B cell (primary cell): ENCODE results near the gene EPB41. TPM values are rescaled to one million over a fixed set of nuclear protein-coding genes. Genes with fewer than 3 reads are reported as not detected.
A peak's percentile ranks its signal among the peaks of the same experiment; 100 is the strongest.

ENCODE experiments used
- ATAC-seq: fragments of 200-7000 bp; cut with Tn5 transposase; one replicate; pipeline ENCODE4 v1.10.0; 2021; ENCODE audit warnings: low read depth, mild to moderate bottlenecking, moderate number of reproducible peaks, moderate library complexity
- CTCF ChIA-PET: fragments of 350-600 bp; sonication (Branson Sonifier 250); formaldehyde crosslinking; loops from one replicate; lab custom pipeline; 2021; ENCODE audit warnings: antibody characterized with exemption, inconsistent platforms; lab: Charles Lee
- POLR2A ChIA-PET: fragments of 350-600 bp; sonication (Branson Sonifier 250); formaldehyde crosslinking; loops from one replicate; lab custom pipeline; 2021; ENCODE audit warnings: antibody characterized with exemption; lab: Charles Lee
- DNase-seq: peaks from one replicate; pipeline ENCODE4 v3.0.0; 2013
- H2AFZ ChIP-seq: 2 replicates; pipeline ENCODE4 v1.6.1; 2012; ENCODE audit warnings: mild to moderate bottlenecking, low read depth, low read length; ENCODE audit not compliant: insufficient read depth, poor library complexity, severe bottlenecking
- H3K27ac ChIP-seq, 2 donors: 1 replicate in 1 of 2; 2 replicates in 1 of 2; pipeline ENCODE4 v1.5.1; 2012 to 2013; ENCODE audit warnings: low read length in 2 of 2, mild to moderate bottlenecking in 2 of 2, moderate library complexity in 1 of 2
- H3K27me3 ChIP-seq, 4 experiments: fragments of 200-600 bp in 1 of 4; sonication (generic) in 1 of 4; replicated peaks in 1 of 4; 1 replicate in 2 of 4; 2 replicates in 2 of 4; pipeline versions ENCODE4 v1.6.1 to v1.7.0; 2013 to 2016; ENCODE audit warnings: low read length in 3 of 4, mild to moderate bottlenecking in 2 of 4, mixed read lengths in 1 of 4, moderate library complexity in 1 of 4; ENCODE audit not compliant: insufficient read depth in 4 of 4, control insufficient read depth in 3 of 4; ENCODE audit errors: control extremely low read depth in 1 of 4
- H3K36me3 ChIP-seq, 2 experiments: replicated peaks in 1 of 2; 1 replicate in 1 of 2; 2 replicates in 1 of 2; pipeline versions ENCODE4 v1.6.1 to v1.7.1; 2013; ENCODE audit warnings: low read length in 1 of 2; ENCODE audit not compliant: insufficient read depth in 2 of 2, control insufficient read depth in 1 of 2; ENCODE audit errors: control extremely low read depth in 1 of 2, extremely low read depth in 1 of 2
- H3K4me1 ChIP-seq, 2 donors: fragments of 200-600 bp in 1 of 2; sonication (generic) in 1 of 2; 1 replicate in 1 of 2; 2 replicates in 1 of 2; pipeline versions ENCODE4 v1.5.1 to v1.6.1; 2013 to 2017; ENCODE audit warnings: low read length in 2 of 2; ENCODE audit not compliant: control insufficient read depth in 2 of 2, insufficient read depth in 2 of 2
- H3K4me2 ChIP-seq: replicated peaks from 2 replicates; pipeline ENCODE3; 2012; ENCODE audit warnings: mild to moderate bottlenecking, low read depth, low read length; ENCODE audit not compliant: poor library complexity, severe bottlenecking
- H3K4me3 ChIP-seq, 5 experiments: fragments of 200-600 bp in 1 of 5; sonication (generic) in 1 of 5; 1 replicate in 3 of 5; 2 replicates in 2 of 5; pipeline versions ENCODE4 v1.5.1 to v1.7.0; 2011 to 2016; ENCODE audit warnings: low read length in 4 of 5, mild to moderate bottlenecking in 4 of 5, low read depth in 2 of 5, control low read depth in 1 of 5, moderate library complexity in 1 of 5; ENCODE audit not compliant: insufficient read depth in 1 of 5; ENCODE audit errors: control extremely low read depth in 1 of 5, extremely low read depth in 1 of 5
- H3K79me2 ChIP-seq: fragments of 200-600 bp; sonication (generic); one replicate; pipeline ENCODE4 v1.6.0; 2016; ENCODE audit warnings: low read length; ENCODE audit not compliant: control insufficient read depth, insufficient read depth
- H3K9ac ChIP-seq: fragments of 200-600 bp; sonication (generic); 2 replicates; pipeline ENCODE4 v1.6.1; 2017; ENCODE audit warnings: mild to moderate bottlenecking, low read length, moderate library complexity
- H3K9me3 ChIP-seq, 3 donors: one replicate each; pipeline versions ENCODE4 v1.6.1 to v1.7.1; 2013; ENCODE audit warnings: low read length in 2 of 3; ENCODE audit not compliant: control insufficient read depth in 2 of 3, insufficient read depth in 1 of 3; ENCODE audit errors: control extremely low read depth in 1 of 3
- H4K20me1 ChIP-seq: 2 replicates; pipeline ENCODE4 v1.6.0; 2012; ENCODE audit warnings: mild to moderate bottlenecking, low read length; ENCODE audit not compliant: insufficient read depth, control insufficient read depth, poor library complexity, severe bottlenecking
- H3K27ac Mint-ChIP-seq: one replicate; pipeline ENCODE4 v1.8.0; 2021; ENCODE audit warnings: mixed read lengths
- H3K27me3 Mint-ChIP-seq: one replicate; pipeline ENCODE4 v1.8.0; 2021; ENCODE audit warnings: mixed read lengths
- H3K4me1 Mint-ChIP-seq: one replicate; pipeline ENCODE4 v1.8.0; 2021; ENCODE audit warnings: mixed read lengths
- H3K4me3 Mint-ChIP-seq: one replicate; pipeline ENCODE4 v1.8.0; 2021; ENCODE audit warnings: mixed read lengths
- H3K9me3 Mint-ChIP-seq: one replicate; pipeline ENCODE4 v1.8.0; 2022; ENCODE audit warnings: mixed read lengths; ENCODE audit not compliant: insufficient read depth
- CTCF ChIP-seq: fragments of 200-600 bp; IDR thresholded peaks from one replicate; pipeline ENCODE4 v1.8.0; 2022; ENCODE audit warnings: antibody characterized with exemption, mild to moderate bottlenecking
- EZH2 ChIP-seq: IDR thresholded peaks from 2 replicates; pipeline ENCODE4 v1.6.1; 2012; ENCODE audit warnings: borderline replicate concordance, low read depth, mild to moderate bottlenecking, moderate library complexity, low read length; ENCODE audit not compliant: insufficient read depth, poor library complexity, severe bottlenecking
- WGBS: methylation state at CpG from one replicate; pipeline ENCODE4 v1.1.5; 2013; ENCODE audit warnings: missing lambda C conversion rate; ENCODE audit not compliant: insufficient coverage; 5-methylcytosine and 5-hydroxymethylcytosine counted together
- intact Hi-C: fragments of 100-400 bp; cut with micrococcal nuclease; formaldehyde crosslinking; loops from one replicate; pipeline ENCODE4 v1.10.0; 2022
- polyA minus RNA-seq: library from RNA; depleted of rRNA, polyadenylated mRNA; stranded (reverse); fragments of >200 nt; gene quantifications from 2 replicates; pipeline ENCODE4 v1.2.3, GENCODE V29; 2012
- polyA plus RNA-seq: library from polyadenylated mRNA; depleted of rRNA; stranded (reverse); fragments of >200 nt; gene quantifications from 2 replicates; pipeline ENCODE4 v1.2.3, GENCODE V29; 2012
- total RNA-seq, 2 donors: library from RNA; stranded (reverse); fragments of 120-200 nt in 1 of 2; gene quantifications; 1 replicate in 1 of 2; 2 replicates in 1 of 2; pipeline versions ENCODE4 v1.2.3 to v1.2.4, GENCODE V29; 2013 to 2022

The EPB41 gene
- total RNA-seq = 186 and 203 TPM in 2 replicates
- 145 TPM for total RNA-seq (2013)
- polyA plus RNA-seq = 44.8 and 45.8 TPM in 2 replicates
- 145 and 187 TPM in 2 replicates for polyA minus RNA-seq

- DNase-seq (peak; percentile 93), ATAC-seq (peak; percentile 92)
- H2AFZ ChIP-seq = peak within 1 kb of the TSS; percentile 76
- H3K9me3 Mint-ChIP-seq = no peaks in the 10 kb centered on the region
- peak within 1 kb of the TSS; percentile 87 for H3K9ac ChIP-seq
- H4K20me1 ChIP-seq = peaks cover 26% of the 10 kb centered on the region
- peaks cover 45% of the 10 kb centered on the region for H3K4me1 Mint-ChIP-seq
- no peaks in the 10 kb centered on the region for H3K27me3 ChIP-seq
- peak within 1 kb of the TSS; percentile 82 for H3K4me2 ChIP-seq
- H3K27ac Mint-ChIP-seq = peak within 1 kb of the TSS; percentile 94
- WGBS = under 1% methylated on average over 80 of the region's 95 CpGs
- ChIA-PET CTCF (interaction anchor here (0.9 to 2.7 kb wide), 13 partner anchors 9 to 288 kb away, joined by 3 to 15 read pairs (median 6); no protein-coding TSS in a partner anchor), POLR2A (interaction anchor here (0.6 to 1.8 kb wide), 8 partner anchors 10 to 292 kb away, joined by 3 to 15 read pairs (median 4); partner anchors contain the start of gene SRSF4)
- peak within 1 kb of the TSS; percentile 37 to 74 for H3K27ac ChIP-seq
- no peaks in the 10 kb centered on the region for H3K27me3 Mint-ChIP-seq
- peaks cover 0 to 4% of the 10 kb centered on the region in 2 experiments for H3K36me3 ChIP-seq
- H3K4me3 ChIP-seq = peak within 1 kb of the TSS; percentile 58 to 87 (median 80)
- TF ChIP-seq CTCF = no peak
- no peak for TF ChIP-seq EZH2
- H3K79me2 ChIP-seq = peaks cover 64% of the 10 kb centered on the region
- H3K4me1 ChIP-seq = peaks cover 19 to 27% of the 10 kb centered on the region in 2 donors
- peak within 1 kb of the TSS; percentile 99 for H3K4me3 Mint-ChIP-seq
- H3K9me3 ChIP-seq = no peaks in the 10 kb centered on the region
- intact Hi-C loops = loop anchor here (1.0 kb wide), 3 partner anchors 13 to 178 kb away; partner anchors contain the start of gene YTHDF2
Measured at GRCh38 chr1:28914228-28915030, at the start of gene EPB41. EPB41 (plus strand) TSS chr1:28914569; CDS start chr1:28987438, 72,869 bp downstream.

GRCh38 chr1:28864695-28865094 lies 49.7 kb upstream of the EPB41 start:
- Histone ChIP-seq H3K79me2 (no peaks in the 10 kb centered on the region), H3K27me3 (peaks cover 0 to 7% (median 0%) of the 10 kb centered on the region in 4 experiments), H3K36me3 (no peaks in the 10 kb centered on the region), H3K9me3 (no peaks in the 10 kb centered on the region), H3K27ac (no peak overlapping the region), H3K4me1 (no peaks in the 10 kb centered on the region), H2AFZ (no peak overlapping the region), H3K4me3 (no peak overlapping the region), H4K20me1 (no peaks in the 10 kb centered on the region), H3K9ac (no peak overlapping the region), H3K4me2 (no peak overlapping the region)
- intact Hi-C loops = no loop called here
- POLR2A ChIA-PET = no interaction called here
- no peaks in the 10 kb centered on the region for H3K4me1 Mint-ChIP-seq
- 80% methylated on average over 1 of the region's 6 CpGs for WGBS
- ATAC-seq (no peak), DNase-seq (no peak)
- H3K27ac Mint-ChIP-seq = no peak overlapping the region
- no peak overlapping the region for H3K4me3 Mint-ChIP-seq
- H3K9me3 Mint-ChIP-seq = no peaks in the 10 kb centered on the region
- CTCF ChIA-PET = no interaction called here
- peaks cover 3% of the 10 kb centered on the region for H3K27me3 Mint-ChIP-seq
- no peak for TF ChIP-seq EZH2
- no peak for TF ChIP-seq CTCF
